ENCODE results near the gene REEP6. TPM values are rescaled to one million over a fixed set of nuclear protein-coding genes. Genes with fewer than 3 reads are reported as not detected.

Gene REEP6
- total RNA-seq, 1 donor from 2014 or later = 1.4 TPM

- Mint-ChIP-seq H3K9me3 (no peaks in the 10 kb centered on the region), H3K36me3 (ENCODE audit: low read depth) (peaks cover 4% of the 10 kb centered on the region), H3K4me1 (ENCODE audit: low read depth) (peaks cover 12% of the 10 kb centered on the region), H3K4me3 (no peak overlapping the region), H3K27me3 (ENCODE audit: insufficient read depth) (no peaks in the 10 kb centered on the region), H3K27ac (no peak overlapping the region)
- DNase-seq (ENCODE audit: low spot score) = no peak
- intact Hi-C loops (cut with micrococcal nuclease) = no loop called here
Measured at GRCh38 chr19:1481893-1482360, 9.1 kb upstream of the REEP6 start.

DNA sequence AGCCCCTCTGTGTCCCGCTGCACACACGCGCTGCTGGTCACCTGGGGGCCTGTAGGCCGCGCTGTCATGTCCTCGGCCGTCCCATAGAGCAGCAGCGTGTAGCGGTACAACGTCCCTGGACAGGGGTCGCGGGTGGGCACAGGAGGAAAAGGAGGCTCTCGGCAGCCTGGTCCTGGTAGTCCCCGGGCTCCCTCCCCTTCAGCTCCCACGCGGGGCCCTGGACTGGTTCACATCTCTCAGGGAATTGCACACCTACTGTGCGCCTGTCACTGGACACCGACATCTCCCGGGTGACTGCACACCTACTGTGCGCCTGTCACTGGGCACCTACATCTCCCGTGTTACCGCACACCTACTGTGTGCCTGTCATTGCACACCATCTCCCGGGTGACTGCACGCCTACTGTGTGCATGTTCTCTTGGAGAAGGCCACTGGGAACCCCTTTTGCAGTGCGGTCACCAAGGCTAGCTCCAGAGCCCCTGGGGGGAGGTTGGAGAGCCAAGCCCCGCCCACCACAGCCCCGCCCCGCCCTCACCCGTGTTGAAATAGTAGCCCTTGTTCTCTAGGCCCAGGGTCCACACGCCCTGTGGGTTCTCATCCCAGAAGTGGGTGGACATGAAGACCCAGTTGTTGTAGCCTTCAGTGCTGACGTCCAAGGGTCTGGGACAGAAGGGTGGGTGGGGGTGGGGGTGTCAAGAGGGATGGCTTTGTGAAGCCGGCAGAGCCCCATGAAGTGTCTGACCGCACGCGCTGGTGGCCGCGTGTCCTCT, 8.4 kb upstream of the REEP6 start:
- intact Hi-C loops (cut with micrococcal nuclease) = no loop called here
- Mint-ChIP-seq H3K4me1 (ENCODE audit: low read depth) (peaks cover 7% of the 10 kb centered on the region), H3K36me3 (ENCODE audit: low read depth) (peaks cover 4% of the 10 kb centered on the region), H3K9me3 (no peaks in the 10 kb centered on the region), H3K27ac (no peak overlapping the region), H3K27me3 (ENCODE audit: insufficient read depth) (no peaks in the 10 kb centered on the region), H3K4me3 (no peak overlapping the region)
- no peak for DNase-seq (ENCODE audit: low spot score)

DNA sequence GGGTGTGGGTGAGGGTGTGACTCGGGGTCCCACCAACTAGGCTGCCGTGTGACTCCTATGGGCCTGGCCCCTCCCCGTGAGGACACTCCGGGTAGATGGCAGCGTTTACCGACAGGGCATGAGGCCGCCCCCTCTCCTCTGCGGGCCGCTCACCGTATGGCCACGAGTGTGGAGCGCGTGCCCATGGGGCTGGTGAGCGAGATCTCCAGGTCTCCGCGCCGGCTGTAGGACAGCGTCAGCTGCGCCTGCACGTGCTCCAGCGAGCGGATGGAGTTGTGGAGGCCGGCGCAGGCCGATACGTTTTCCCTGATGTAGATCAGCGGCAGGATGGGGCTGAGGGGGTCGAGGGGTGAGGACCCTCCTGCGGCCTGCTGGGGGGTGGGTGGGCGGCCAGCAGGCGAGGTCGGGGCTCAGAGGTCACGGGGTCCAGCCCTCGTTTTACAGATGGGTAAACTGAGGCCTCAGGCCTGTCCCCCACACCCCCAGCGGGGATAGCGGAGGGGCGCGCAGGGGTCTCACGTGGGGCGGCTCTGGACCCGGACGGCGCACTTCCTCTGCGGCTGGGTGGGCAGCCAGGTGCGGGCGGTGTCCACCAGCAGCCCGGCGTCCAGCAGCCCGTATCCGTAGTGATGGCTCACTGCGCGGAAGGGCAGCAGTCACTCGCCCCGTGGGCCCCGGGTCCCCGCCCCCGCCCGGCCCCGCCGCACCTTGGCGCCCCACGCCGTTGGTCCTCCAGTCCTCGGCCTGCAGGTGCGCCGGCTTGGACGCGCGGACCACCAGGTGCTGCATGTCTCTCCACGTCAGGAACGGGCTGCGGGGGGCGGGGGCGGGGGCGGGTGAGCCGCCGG, 7.6 kb upstream of the REEP6 start:
- H3K27me3 Mint-ChIP-seq (ENCODE audit: insufficient read depth) = no peaks in the 10 kb centered on the region

GRCh38 chr19:1483979-1484428, 7.0 kb upstream of the REEP6 start:
- H3K9me3 Mint-ChIP-seq = no peaks in the 10 kb centered on the region
- intact Hi-C loops (cut with micrococcal nuclease) = no loop called here
- no peaks in the 10 kb centered on the region for H3K27me3 Mint-ChIP-seq (ENCODE audit: insufficient read depth)
- no peak overlapping the region for H3K4me3 Mint-ChIP-seq
- H3K27ac Mint-ChIP-seq = no peak overlapping the region
- H3K36me3 Mint-ChIP-seq (ENCODE audit: low read depth) = peaks cover 3% of the 10 kb centered on the region
- peaks cover 4% of the 10 kb centered on the region for H3K4me1 Mint-ChIP-seq (ENCODE audit: low read depth)
- DNase-seq (ENCODE audit: low spot score) = no peak

More for the DNA sequence above, 7.6 kb upstream of the REEP6 start:
- H3K27ac Mint-ChIP-seq = no peak overlapping the region
- peaks cover 6% of the 10 kb centered on the region for H3K4me1 Mint-ChIP-seq (ENCODE audit: low read depth)
- intact Hi-C loops (cut with micrococcal nuclease) = no loop called here
- H3K36me3 Mint-ChIP-seq (ENCODE audit: low read depth) = peaks cover 4% of the 10 kb centered on the region
- DNase-seq (ENCODE audit: low spot score) = no peak
- no peaks in the 10 kb centered on the region for H3K9me3 Mint-ChIP-seq
- H3K4me3 Mint-ChIP-seq = no peak overlapping the region

- intact Hi-C loops (cut with micrococcal nuclease) = no loop called here
- H3K27me3 Mint-ChIP-seq (ENCODE audit: insufficient read depth) = peaks cover 3% of the 10 kb centered on the region
Measured at GRCh38 chr19:1486720-1487575, 4.0 kb upstream of the REEP6 start.

GRCh38 chr19:1487576-1488281, 3.3 kb upstream of the REEP6 start:
- peaks cover 11% of the 10 kb centered on the region for H3K4me1 Mint-ChIP-seq (ENCODE audit: low read depth)
- no peak overlapping the region for H3K27ac Mint-ChIP-seq
- no peaks in the 10 kb centered on the region for H3K9me3 Mint-ChIP-seq
- intact Hi-C loops (cut with micrococcal nuclease) = no loop called here
- no peaks in the 10 kb centered on the region for H3K36me3 Mint-ChIP-seq (ENCODE audit: low read depth)
- no peak for DNase-seq (ENCODE audit: low spot score)
- no peak overlapping the region for H3K4me3 Mint-ChIP-seq
- H3K27me3 Mint-ChIP-seq (ENCODE audit: insufficient read depth) = peaks cover 3% of the 10 kb centered on the region

More at GRCh38 chr19:1486720-1487575, 4.0 kb upstream of the REEP6 start:
- no peaks in the 10 kb centered on the region for H3K36me3 Mint-ChIP-seq (ENCODE audit: low read depth)
- H3K4me1 Mint-ChIP-seq (ENCODE audit: low read depth) = peaks cover 9% of the 10 kb centered on the region
- no peaks in the 10 kb centered on the region for H3K9me3 Mint-ChIP-seq
- no peak overlapping the region for H3K4me3 Mint-ChIP-seq
- DNase-seq (ENCODE audit: low spot score) = no peak
- no peak overlapping the region for H3K27ac Mint-ChIP-seq

DNA sequence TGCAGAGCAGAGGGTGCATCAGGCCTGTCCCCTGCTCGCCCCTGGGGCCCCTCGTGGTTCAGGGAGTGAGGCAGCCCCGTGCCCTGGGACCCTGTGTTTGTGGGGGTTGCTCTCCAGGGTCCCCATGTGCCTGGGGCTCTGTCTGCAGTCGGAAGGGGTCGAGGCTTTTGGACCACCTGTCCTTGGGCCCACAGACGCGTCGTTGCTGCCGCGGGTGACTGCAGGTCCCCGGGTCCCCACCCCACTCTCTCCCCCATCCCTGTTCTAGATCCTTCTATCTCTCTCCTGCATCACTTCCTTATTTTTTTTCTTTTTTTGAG, 2.7 kb upstream of the REEP6 start:
- intact Hi-C loops (cut with micrococcal nuclease) = no loop called here
- Mint-ChIP-seq H3K27ac (no peak overlapping the region), H3K27me3 (ENCODE audit: insufficient read depth) (peaks cover 3% of the 10 kb centered on the region), H3K9me3 (no peaks in the 10 kb centered on the region), H3K36me3 (ENCODE audit: low read depth) (no peaks in the 10 kb centered on the region), H3K4me3 (no peak overlapping the region), H3K4me1 (ENCODE audit: low read depth) (peaks cover 11% of the 10 kb centered on the region)
- DNase-seq (ENCODE audit: low spot score) = no peak

DNA sequence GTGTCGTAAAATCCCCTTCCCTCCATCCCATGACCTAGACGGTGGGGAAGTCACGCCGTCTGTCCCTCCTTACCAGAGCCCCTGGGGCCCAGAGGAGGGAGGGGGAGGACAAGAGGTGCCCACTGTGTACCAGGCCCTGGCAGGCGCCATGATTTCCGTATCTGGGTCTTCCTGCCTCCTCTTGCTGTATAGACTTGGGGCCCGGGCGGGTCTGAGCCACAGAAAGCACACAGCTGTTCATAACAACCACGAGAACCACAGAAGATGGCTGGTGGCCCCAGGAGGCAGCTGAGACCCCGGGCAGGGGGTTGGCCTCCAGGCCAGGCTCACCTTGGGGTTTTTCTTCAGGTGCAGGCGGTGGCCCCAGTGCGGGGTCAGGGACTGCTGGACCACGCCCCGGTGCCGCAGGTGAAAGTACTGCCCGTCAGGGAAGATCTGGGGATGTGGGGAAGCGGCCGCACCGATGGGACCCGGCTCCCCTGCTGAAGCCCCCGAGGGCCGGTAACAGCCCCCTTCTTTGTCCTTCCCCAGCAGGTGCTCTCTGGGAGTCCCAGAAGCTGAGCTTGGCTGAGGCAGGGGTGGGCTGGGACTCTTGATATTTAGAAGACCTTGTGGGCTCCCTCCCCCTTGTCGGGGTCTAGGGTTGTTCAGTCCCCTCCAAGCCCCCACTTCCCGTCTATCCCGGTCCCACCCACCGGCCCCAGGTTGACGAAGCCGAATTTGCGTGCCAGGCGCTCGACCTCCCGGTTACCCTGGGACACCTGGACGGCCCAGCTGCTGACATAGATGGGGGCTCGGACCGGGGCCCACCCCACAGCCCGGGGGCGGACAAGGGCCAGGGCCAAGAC, 1.3 kb upstream of the REEP6 start:
- no peak for DNase-seq (ENCODE audit: low spot score)
- intact Hi-C loops (cut with micrococcal nuclease) = loop anchor here (1.0 to 5.0 kb wide), 12 partner anchors 10 to 607 kb away; partner anchors contain the start of genes ADAMTSL5, ATP8B3, C19orf25 and CIRBP
- Mint-ChIP-seq H3K27ac (no peak overlapping the region), H3K4me1 (ENCODE audit: low read depth) (peaks cover 11% of the 10 kb centered on the region), H3K9me3 (no peaks in the 10 kb centered on the region), H3K4me3 (peak overlapping the region; percentile 62), H3K36me3 (ENCODE audit: low read depth) (no peaks in the 10 kb centered on the region), H3K27me3 (ENCODE audit: insufficient read depth) (peaks cover 6% of the 10 kb centered on the region)

DNA sequence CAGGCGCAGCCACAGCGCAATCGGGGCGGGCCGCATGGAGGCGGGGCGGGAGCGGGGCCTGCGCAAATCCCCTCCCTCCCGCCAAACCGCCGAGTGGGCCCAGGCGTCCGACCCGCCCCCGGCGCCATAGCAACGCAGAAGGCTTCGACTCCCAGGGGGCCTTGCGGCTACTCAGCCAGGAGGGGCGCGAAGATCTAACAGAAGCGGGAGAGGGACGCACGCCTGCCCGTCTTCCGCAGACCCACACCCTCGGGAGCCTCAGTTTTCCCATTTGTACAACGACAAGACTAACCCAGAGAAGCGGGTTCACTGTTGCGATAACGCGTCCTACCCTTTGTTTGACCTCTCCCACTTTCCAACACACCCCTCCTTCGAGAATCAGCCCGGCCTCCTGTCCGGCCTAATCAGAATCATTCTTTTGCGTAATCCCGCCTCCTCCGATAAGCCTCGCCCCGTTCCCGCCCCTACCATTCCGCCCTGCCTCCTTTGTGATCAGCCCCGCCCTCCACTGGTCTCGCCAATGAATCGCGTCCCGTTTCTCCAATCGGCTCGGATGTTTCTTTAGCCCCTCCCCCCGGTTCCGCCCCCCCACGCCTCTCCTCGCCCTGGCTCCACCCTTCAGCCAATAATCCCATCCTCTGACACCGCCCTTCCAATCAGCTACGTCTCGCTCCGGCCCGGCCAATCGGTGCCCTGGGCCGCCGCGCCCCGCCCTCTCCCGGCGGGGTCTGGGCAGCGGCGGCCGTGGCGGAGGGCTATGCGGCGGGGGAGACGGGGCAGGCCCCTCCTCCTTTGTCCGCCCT, 469 bp upstream of the REEP6 start, which contains the start of gene PCSK4:
TSS of gene PCSK4 (minus strand) at position 40 of the 803 bp plus-strand sequence. CDS start at position 36, 4 bp downstream.
- Mint-ChIP-seq H3K4me3 (peak within 1 kb of the TSS; percentile 82), H3K27me3 (ENCODE audit: insufficient read depth) (peaks cover 6% of the 10 kb centered on the region), H3K4me1 (ENCODE audit: low read depth) (peaks cover 11% of the 10 kb centered on the region), H3K9me3 (no peaks in the 10 kb centered on the region), H3K27ac (peak within 1 kb of the TSS; percentile 74), H3K36me3 (ENCODE audit: low read depth) (no peaks in the 10 kb centered on the region)
- DNase-seq (ENCODE audit: low spot score) = peak; percentile 93
- intact Hi-C loops (cut with micrococcal nuclease) = loop anchor here (1.0 to 5.0 kb wide), 12 partner anchors 11 to 606 kb away; partner anchors contain the start of genes ADAMTSL5, ATP8B3, C19orf25 and CIRBP

- H3K4me3 Mint-ChIP-seq = peak overlapping the region; percentile 81
- no peaks in the 10 kb centered on the region for H3K9me3 Mint-ChIP-seq
- H3K27me3 Mint-ChIP-seq (ENCODE audit: insufficient read depth) = peaks cover 6% of the 10 kb centered on the region
- DNase-seq (ENCODE audit: low spot score) = no peak
- intact Hi-C loops (cut with micrococcal nuclease) = loop anchor here (2.0 to 5.0 kb wide), 5 partner anchors 21 to 370 kb away; partner anchors contain the start of genes DAZAP1, KLF16, MBD3 and TCF3
- no peaks in the 10 kb centered on the region for H3K36me3 Mint-ChIP-seq (ENCODE audit: low read depth)
- peak overlapping the region; percentile 21 for H3K27ac Mint-ChIP-seq
- peaks cover 11% of the 10 kb centered on the region for H3K4me1 Mint-ChIP-seq (ENCODE audit: low read depth)
Measured at GRCh38 chr19:1491849-1492170, 829 bp downstream of the REEP6 start.

Data from activated T-helper 1 cell treated with anti-CD3 and anti-CD28 coated beads, Interleukin-12 subunit alpha, Interleukin-12 subunit beta, Interleukin-2, Interleukin-4 antibody, amounts not matched to agents 30 ng/mL and 10 ng/mL and 1 ng/mL, durations not matched to agents 14 hours and 24 hours and 36 hours (primary cell).